Measurements from ENCODE around the gene TLE4. TPM values are rescaled to one million over a fixed set of nuclear protein-coding genes. Genes with fewer than 3 reads are reported as not detected.

TLE4 gene
- total and polyA plus RNA-seq, 2 of the 13 experiments (the other 11 are each of a cell fraction or from before 2014, with no cell fraction given): 2.0 to 2.3 TPM

DNA sequence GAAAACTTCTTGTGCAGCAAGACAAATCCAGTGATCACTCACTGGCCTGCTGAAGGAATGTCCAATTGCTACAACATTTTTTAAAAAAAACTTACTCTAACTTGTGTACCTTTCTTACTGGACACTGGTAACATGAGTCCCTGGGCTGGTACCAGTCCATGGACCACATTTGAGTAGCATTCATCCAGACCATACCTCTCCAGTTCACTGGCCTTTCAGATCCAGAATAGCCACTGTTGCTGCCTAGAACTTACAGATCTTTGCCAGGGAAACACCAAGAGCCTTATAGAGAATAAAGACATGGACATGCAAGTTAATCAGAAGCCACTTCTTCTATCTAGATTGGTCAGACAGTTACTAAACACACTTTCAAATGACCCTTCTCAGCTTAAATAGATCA is 185.3 kb downstream of the TLE4 start (continued):
- TF ChIP-seq, protein P1, sequence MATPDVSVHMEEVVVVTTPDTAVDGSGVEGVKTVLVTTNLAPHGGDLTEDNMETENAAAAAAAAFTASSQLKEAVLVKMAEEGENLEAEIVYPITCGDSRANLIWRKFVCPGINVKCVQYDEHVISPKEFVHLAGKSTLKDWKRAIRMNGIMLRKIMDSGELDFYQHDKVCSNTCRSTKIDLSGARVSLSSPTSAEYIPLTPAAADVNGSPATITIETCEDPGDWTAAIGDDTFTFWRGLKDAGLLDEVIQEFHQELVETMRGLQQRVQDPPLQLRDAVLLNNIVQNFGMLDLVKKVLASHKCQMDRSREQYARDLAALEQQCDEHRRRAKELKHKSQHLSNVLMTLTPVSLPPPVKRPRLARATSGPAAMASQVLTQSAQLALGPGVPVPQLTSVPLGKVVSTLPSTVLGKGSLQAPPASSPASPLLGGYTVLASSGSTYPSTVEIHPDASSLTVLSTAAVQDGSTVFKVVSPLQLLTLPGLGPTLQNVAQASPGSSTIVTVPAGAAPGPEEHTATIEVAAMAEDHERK (CRISPR knock-in tag; IDR thresholded peaks at IDR 0.05; ENCODE audit: low read depth): no peak
- TF ChIP-seq, protein P2, sequence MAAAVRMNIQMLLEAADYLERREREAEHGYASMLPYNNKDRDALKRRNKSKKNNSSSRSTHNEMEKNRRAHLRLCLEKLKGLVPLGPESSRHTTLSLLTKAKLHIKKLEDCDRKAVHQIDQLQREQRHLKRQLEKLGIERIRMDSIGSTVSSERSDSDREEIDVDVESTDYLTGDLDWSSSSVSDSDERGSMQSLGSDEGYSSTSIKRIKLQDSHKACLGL (CRISPR knock-in tag; IDR thresholded peaks at IDR 0.05): no peak
- no peak for TF ChIP-seq POLR2AphosphoS2 (IDR thresholded peaks at IDR 0.05; ENCODE audit: low read depth, low read length)
- TF ChIP-seq, protein P3, sequence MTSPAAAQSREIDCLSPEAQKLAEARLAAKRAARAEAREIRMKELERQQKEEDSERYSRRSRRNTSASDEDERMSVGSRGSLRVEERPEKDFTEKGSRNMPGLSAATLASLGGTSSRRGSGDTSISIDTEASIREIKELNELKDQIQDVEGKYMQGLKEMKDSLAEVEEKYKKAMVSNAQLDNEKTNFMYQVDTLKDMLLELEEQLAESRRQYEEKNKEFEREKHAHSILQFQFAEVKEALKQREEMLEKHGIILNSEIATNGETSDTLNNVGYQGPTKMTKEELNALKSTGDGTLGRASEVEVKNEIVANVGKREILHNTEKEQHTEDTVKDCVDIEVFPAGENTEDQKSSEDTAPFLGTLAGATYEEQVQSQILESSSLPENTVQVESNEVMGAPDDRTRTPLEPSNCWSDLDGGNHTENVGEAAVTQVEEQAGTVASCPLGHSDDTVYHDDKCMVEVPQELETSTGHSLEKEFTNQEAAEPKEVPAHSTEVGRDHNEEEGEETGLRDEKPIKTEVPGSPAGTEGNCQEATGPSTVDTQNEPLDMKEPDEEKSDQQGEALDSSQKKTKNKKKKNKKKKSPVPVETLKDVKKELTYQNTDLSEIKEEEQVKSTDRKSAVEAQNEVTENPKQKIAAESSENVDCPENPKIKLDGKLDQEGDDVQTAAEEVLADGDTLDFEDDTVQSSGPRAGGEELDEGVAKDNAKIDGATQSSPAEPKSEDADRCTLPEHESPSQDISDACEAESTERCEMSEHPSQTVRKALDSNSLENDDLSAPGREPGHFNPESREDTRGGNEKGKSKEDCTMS (CRISPR knock-in tag; conservative IDR thresholded peaks at IDR 0.05): no peak
- TF ChIP-seq, protein P4, sequence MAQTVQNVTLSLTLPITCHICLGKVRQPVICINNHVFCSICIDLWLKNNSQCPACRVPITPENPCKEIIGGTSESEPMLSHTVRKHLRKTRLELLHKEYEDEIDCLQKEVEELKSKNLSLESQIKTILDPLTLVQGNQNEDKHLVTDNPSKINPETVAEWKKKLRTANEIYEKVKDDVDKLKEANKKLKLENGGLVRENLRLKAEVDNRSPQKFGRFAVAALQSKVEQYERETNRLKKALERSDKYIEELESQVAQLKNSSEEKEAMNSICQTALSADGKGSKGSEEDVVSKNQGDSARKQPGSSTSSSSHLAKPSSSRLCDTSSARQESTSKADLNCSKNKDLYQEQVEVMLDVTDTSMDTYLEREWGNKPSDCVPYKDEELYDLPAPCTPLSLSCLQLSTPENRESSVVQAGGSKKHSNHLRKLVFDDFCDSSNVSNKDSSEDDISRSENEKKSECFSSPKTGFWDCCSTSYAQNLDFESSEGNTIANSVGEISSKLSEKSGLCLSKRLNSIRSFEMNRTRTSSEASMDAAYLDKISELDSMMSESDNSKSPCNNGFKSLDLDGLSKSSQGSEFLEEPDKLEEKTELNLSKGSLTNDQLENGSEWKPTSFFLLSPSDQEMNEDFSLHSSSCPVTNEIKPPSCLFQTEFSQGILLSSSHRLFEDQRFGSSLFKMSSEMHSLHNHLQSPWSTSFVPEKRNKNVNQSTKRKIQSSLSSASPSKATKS (CRISPR knock-in tag; IDR thresholded peaks at IDR 0.05): no peak
- no peak for TF ChIP-seq SALL1 (CRISPR knock-in tag; IDR thresholded peaks at IDR 0.05)
- TF ChIP-seq POLR2AphosphoS5 (IDR thresholded peaks at IDR 0.05; ENCODE audit: low read depth, low read length): no peak
- no peak for TF ChIP-seq ZNF530 (CRISPR knock-in tag; IDR thresholded peaks at IDR 0.05; ENCODE audit: low read depth)
- TF ChIP-seq, protein P5, sequence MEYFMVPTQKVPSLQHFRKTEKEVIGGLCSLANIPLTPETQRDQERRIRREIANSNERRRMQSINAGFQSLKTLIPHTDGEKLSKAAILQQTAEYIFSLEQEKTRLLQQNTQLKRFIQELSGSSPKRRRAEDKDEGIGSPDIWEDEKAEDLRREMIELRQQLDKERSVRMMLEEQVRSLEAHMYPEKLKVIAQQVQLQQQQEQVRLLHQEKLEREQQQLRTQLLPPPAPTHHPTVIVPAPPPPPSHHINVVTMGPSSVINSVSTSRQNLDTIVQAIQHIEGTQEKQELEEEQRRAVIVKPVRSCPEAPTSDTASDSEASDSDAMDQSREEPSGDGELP (IDR thresholded peaks at IDR 0.05; ENCODE audit: borderline replicate concordance, low read depth): no peak
- no peak for TF ChIP-seq ZNF747 (CRISPR knock-in tag; IDR thresholded peaks at IDR 0.05; ENCODE audit: borderline replicate concordance)
- no peak for TF ChIP-seq ZNF180 (CRISPR knock-in tag; IDR thresholded peaks at IDR 0.05; ENCODE audit: borderline replicate concordance, low read depth)

Data from HepG2 (cell line).